ENCODE measurements around the gene GINM1.

Gene GINM1

DNA sequence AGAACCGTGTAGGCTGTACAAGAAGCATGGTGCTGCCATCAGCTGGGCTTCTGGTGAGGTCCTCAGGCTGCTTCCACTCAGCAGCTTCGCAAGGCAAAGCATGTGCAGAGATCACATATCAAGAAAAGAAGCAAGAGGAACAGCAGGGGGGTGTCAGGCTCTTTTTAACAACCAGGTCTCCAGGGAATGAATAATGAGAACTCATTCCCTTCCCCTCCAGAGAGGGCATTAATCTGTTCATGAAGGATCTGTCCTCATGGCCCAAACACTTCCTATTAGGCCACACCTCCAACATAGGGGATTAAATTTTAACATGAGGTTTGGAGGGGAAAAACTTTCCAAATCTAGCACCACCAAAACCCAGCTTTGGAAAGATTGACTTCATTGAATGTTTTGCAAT is 20.0 kb downstream of the GINM1 start:
- ChIA-PET CTCF (interaction anchor here (0.7 kb wide), 1 partner anchor 404 kb away, joined by 3 read pairs; no protein-coding TSS in a partner anchor), POLR2A (interaction anchor here (1.4 kb wide), 1 partner anchor 20 kb away, joined by 4 read pairs; the partner anchor contains the start of gene GINM1)
- Histone ChIP-seq H3K4me3 (ENCODE audit: low read depth, low read length) (no peak overlapping the region), H3K9me3 (ENCODE audit: control insufficient read depth, insufficient read depth, low read depth, low read length) (no peaks in the 10 kb centered on the region), H3K4me1 (ENCODE audit: control insufficient read depth, insufficient read depth, low read length) (no peaks in the 10 kb centered on the region), H3K27ac (ENCODE audit: extremely low read depth, low read depth, low read length) (no peak overlapping the region), H3K36me3 (ENCODE audit: control insufficient read depth in 2 of 2, insufficient read depth in 1 of 2, low read length in 2 of 2) (peaks cover 84 to 85% of the 10 kb centered on the region in 2 experiments)
- TF ChIP-seq ZNF558 (tag by site-specific recombination; IDR thresholded peaks at IDR 0.05) (no peak), ZNF654 (tag by site-specific recombination; IDR thresholded peaks at IDR 0.05; ENCODE audit: low read depth) (no peak), IKZF3 (tag by site-specific recombination; IDR thresholded peaks at IDR 0.05) (no peak), ZNF184 (tag by site-specific recombination; IDR thresholded peaks at IDR 0.05) (no peak), WT1 (tag by site-specific recombination; IDR thresholded peaks at IDR 0.05) (no peak), ZSCAN5A (tag by site-specific recombination; IDR thresholded peaks at IDR 0.05) (no peak), ZNF501 (tag by site-specific recombination; IDR thresholded peaks at IDR 0.05) (no peak), ZNF292 (tag by site-specific recombination; IDR thresholded peaks at IDR 0.05; ENCODE audit: borderline replicate concordance, low read depth) (no peak), ZNF585B (tag by site-specific recombination; IDR thresholded peaks at IDR 0.05) (no peak), ZNF433 (tag by site-specific recombination; IDR thresholded peaks at IDR 0.05; ENCODE audit: low read depth) (no peak), HOXD13 (CRISPR knock-in tag; IDR thresholded peaks at IDR 0.05; ENCODE audit: borderline replicate concordance) (no peak), ZFP3 (tag by site-specific recombination; IDR thresholded peaks at IDR 0.05; ENCODE audit: low read depth) (no peak), ZNF837 (tag by site-specific recombination; IDR thresholded peaks at IDR 0.05) (no peak)
- TF ChIP-seq, protein P1, sequence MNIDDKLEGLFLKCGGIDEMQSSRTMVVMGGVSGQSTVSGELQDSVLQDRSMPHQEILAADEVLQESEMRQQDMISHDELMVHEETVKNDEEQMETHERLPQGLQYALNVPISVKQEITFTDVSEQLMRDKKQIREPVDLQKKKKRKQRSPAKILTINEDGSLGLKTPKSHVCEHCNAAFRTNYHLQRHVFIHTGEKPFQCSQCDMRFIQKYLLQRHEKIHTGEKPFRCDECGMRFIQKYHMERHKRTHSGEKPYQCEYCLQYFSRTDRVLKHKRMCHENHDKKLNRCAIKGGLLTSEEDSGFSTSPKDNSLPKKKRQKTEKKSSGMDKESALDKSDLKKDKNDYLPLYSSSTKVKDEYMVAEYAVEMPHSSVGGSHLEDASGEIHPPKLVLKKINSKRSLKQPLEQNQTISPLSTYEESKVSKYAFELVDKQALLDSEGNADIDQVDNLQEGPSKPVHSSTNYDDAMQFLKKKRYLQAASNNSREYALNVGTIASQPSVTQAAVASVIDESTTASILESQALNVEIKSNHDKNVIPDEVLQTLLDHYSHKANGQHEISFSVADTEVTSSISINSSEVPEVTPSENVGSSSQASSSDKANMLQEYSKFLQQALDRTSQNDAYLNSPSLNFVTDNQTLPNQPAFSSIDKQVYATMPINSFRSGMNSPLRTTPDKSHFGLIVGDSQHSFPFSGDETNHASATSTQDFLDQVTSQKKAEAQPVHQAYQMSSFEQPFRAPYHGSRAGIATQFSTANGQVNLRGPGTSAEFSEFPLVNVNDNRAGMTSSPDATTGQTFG (tag by site-specific recombination; IDR thresholded peaks at IDR 0.05; ENCODE audit: borderline replicate concordance), result no peak
- TF ChIP-seq, protein P2, sequence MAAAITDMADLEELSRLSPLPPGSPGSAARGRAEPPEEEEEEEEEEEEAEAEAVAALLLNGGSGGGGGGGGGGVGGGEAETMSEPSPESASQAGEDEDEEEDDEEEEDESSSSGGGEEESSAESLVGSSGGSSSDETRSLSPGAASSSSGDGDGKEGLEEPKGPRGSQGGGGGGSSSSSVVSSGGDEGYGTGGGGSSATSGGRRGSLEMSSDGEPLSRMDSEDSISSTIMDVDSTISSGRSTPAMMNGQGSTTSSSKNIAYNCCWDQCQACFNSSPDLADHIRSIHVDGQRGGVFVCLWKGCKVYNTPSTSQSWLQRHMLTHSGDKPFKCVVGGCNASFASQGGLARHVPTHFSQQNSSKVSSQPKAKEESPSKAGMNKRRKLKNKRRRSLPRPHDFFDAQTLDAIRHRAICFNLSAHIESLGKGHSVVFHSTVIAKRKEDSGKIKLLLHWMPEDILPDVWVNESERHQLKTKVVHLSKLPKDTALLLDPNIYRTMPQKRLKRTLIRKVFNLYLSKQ (tag by site-specific recombination; IDR thresholded peaks at IDR 0.05; ENCODE audit: borderline replicate concordance), result no peak
- TF ChIP-seq, protein P3, sequence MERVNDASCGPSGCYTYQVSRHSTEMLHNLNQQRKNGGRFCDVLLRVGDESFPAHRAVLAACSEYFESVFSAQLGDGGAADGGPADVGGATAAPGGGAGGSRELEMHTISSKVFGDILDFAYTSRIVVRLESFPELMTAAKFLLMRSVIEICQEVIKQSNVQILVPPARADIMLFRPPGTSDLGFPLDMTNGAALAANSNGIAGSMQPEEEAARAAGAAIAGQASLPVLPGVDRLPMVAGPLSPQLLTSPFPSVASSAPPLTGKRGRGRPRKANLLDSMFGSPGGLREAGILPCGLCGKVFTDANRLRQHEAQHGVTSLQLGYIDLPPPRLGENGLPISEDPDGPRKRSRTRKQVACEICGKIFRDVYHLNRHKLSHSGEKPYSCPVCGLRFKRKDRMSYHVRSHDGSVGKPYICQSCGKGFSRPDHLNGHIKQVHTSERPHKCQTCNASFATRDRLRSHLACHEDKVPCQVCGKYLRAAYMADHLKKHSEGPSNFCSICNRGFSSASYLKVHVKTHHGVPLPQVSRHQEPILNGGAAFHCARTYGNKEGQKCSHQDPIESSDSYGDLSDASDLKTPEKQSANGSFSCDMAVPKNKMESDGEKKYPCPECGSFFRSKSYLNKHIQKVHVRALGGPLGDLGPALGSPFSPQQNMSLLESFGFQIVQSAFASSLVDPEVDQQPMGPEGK (tag by site-specific recombination; IDR thresholded peaks at IDR 0.05), result no peak

GRCh38 chr6:149592983-149593382 is 26.8 kb downstream of the GINM1 start:
- Histone ChIP-seq H3K36me3 (ENCODE audit: control insufficient read depth in 2 of 2, insufficient read depth in 1 of 2, low read length in 2 of 2) (peaks cover 75 to 85% of the 10 kb centered on the region in 2 experiments), H3K4me3 (ENCODE audit: low read depth, low read length) (no peak overlapping the region), H3K27ac (ENCODE audit: extremely low read depth, low read depth, low read length) (no peak overlapping the region; the same call in 1 of the 2 replicates), H3K9me3 (ENCODE audit: control insufficient read depth, insufficient read depth, low read depth, low read length) (no peaks in the 10 kb centered on the region), H3K4me1 (ENCODE audit: control insufficient read depth, insufficient read depth, low read length) (no peaks in the 10 kb centered on the region)
- CTCF ChIA-PET, result interaction anchor here (0.5 to 1.2 kb wide), 3 partner anchors 9 to 34 kb away, joined by 3 to 4 read pairs (median 3); no protein-coding TSS in a partner anchor
- POLR2A ChIA-PET, result interaction anchor here (0.7 kb wide), 1 partner anchor 450 kb away, joined by 5 read pairs; no protein-coding TSS in a partner anchor
- TF ChIP-seq ATF2 (tag by site-specific recombination; IDR thresholded peaks at IDR 0.05; ENCODE audit: low read depth), result no peak
